Kidney (tissue), 14 donors: Measurements from ENCODE around the gene SYT6. TPM values are rescaled to one million over a fixed set of nuclear protein-coding genes. Genes with fewer than 3 reads are reported as not detected.

ENCODE experiments used
- DNase-seq, 5 donors: peaks; one replicate each; pipeline ENCODE4 v3.0.0-alpha.2; 2013 to 2020
- FAIRE-seq: peaks from 2 replicates; lab custom pipeline; 2012; peaks lifted over from hg19 to GRCh38; lab: Jason Lieb, UNC
- H3K27ac ChIP-seq, 2 donors: one replicate each; pipeline ENCODE4 v1.7.0; 2013; ENCODE audit warnings: low read depth in 2 of 2, low read length in 2 of 2, inconsistent platforms in 1 of 2
- H3K27me3 ChIP-seq: one replicate; pipeline ENCODE4 v1.7.1; 2013; ENCODE audit warnings: low read length, inconsistent platforms; ENCODE audit not compliant: control insufficient read depth, insufficient read depth
- H3K36me3 ChIP-seq, 3 donors: one replicate each; pipeline versions ENCODE4 v1.7.0 to v1.7.1; 2013; ENCODE audit warnings: low read length in 3 of 3, control low read depth in 1 of 3, inconsistent platforms in 1 of 3; ENCODE audit not compliant: insufficient read depth in 3 of 3, control insufficient read depth in 2 of 3
- H3K4me1 ChIP-seq, 3 donors: one replicate each; pipeline versions ENCODE4 v1.7.0 to v1.7.1; 2013; ENCODE audit warnings: low read length in 3 of 3, inconsistent platforms in 1 of 3, low read depth in 1 of 3; ENCODE audit not compliant: control insufficient read depth in 2 of 3, insufficient read depth in 2 of 3
- H3K4me3 ChIP-seq, 3 donors: one replicate each; pipeline versions ENCODE4 v1.7.0 to v1.8.1; 2013; ENCODE audit warnings: low read length in 3 of 3, control low read depth in 1 of 3, inconsistent platforms in 1 of 3
- H3K9ac ChIP-seq, 3 donors: one replicate each; pipeline versions ENCODE4 v1.7.0 to v1.7.1; 2013; ENCODE audit warnings: low read length in 3 of 3, control low read depth in 1 of 3, inconsistent platforms in 1 of 3
- H3K9me3 ChIP-seq, 3 donors: one replicate each; pipeline versions ENCODE4 v1.7.0 to v1.7.1; 2013; ENCODE audit warnings: low read length in 3 of 3, control low read depth in 1 of 3, inconsistent platforms in 1 of 3; ENCODE audit not compliant: control insufficient read depth in 2 of 3, insufficient read depth in 1 of 3
- intact Hi-C: fragments of 100-400 bp; cut with DNase I; formaldehyde crosslinking; loops from one replicate; pipeline ENCODE4 v1.11.1; 2022
- polyA plus RNA-seq: library from polyadenylated mRNA; stranded (reverse); fragments of 350-450 nt; fragmentation: Illumina TruSeq; extraction: RNeasy Lipid Tissue Mini Kit (QIAGEN cat#74804); gene quantifications from one replicate; pipeline ENCODE4 v1.2.3, GENCODE V29; 2014; ENCODE audit warnings: low read depth, low replicate concordance; ENCODE audit not compliant: insufficient read depth
- total RNA-seq: library from RNA; stranded (reverse); fragmentation: NEBNext Ultra II Directional; extraction: Animal tissue kit (Norgen Biotek cat#: 25700); gene quantifications from one replicate; pipeline ENCODE4 v1.2.1, GENCODE V29; 2021
- TF ChIP-seq, protein P1 (sequence below): IDR thresholded peaks from 3 replicates; pipeline ENCODE4 v1.5.1; 2012; ENCODE audit warnings: mild to moderate bottlenecking, moderate library complexity, borderline replicate concordance; ENCODE audit not compliant: insufficient read depth; ENCODE audit errors: extremely low read depth
- donor health status: control.
- donor health status: control.
- donor health status: control.
- donor health status: control.
- donor health status: control.
- donor health status: DM: yes; HTN: yes; CAD: no.
- donor health status: Normal renal cell carcinoma (clear cell type).

Gene SYT6
- total and polyA plus RNA-seq, 2 donors from 2014 or later = 0.06 to 1.7 TPM

DNA sequence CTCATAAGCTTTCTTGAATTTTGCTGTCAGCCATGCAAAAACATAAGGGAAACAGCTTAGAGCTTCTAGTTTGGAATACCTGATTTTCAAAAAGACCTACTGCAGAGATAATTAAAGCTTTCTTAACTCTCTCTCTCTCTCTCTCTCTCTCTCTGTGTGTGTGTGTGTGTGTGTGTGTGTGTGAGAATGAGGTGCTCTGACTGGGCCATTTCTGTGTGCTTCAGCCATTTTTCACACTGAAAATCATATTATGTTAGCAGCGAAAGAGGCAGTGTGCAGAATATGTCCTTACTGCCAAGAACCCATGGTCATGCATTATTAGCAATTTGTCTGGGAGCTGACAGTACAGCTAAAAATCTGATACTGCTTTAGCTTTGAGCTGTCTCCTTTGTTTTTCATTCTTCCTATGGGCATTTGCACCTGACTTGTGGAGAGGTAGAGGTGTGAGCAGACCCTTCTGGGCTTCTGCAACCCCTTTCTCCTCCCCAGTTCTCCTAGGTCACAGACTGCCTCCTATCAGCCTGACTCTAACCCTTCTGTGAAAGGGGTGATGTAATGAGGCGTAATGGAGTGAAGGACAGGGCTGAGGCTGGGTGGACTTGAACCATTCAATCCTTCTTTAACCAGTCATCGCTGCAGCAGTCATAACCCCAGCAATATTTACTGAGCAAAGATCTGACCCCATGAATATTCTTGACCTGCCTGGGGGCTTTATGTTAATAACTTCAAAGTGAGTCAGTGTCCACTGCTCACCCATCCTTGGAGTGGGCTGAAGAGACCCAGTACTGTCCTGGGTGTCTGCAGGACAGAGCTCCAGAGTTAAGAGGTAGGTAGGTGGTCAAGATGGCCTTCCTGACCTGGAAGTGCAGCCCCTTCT is 61.2 kb downstream of the SYT6 start:
- Histone ChIP-seq H3K4me1 (no peaks in the 10 kb centered on the region), H3K27ac (no peak overlapping the region), H3K27me3 (no peaks in the 10 kb centered on the region), H3K9ac (no peak overlapping the region), H3K9me3 (no peaks in the 10 kb centered on the region), H3K4me3 (no peak overlapping the region), H3K36me3 (no peaks in the 10 kb centered on the region)
- intact Hi-C loops = no loop called here
- DNase-seq (no peak), FAIRE-seq (no peak)
- TF ChIP-seq, protein P1, sequence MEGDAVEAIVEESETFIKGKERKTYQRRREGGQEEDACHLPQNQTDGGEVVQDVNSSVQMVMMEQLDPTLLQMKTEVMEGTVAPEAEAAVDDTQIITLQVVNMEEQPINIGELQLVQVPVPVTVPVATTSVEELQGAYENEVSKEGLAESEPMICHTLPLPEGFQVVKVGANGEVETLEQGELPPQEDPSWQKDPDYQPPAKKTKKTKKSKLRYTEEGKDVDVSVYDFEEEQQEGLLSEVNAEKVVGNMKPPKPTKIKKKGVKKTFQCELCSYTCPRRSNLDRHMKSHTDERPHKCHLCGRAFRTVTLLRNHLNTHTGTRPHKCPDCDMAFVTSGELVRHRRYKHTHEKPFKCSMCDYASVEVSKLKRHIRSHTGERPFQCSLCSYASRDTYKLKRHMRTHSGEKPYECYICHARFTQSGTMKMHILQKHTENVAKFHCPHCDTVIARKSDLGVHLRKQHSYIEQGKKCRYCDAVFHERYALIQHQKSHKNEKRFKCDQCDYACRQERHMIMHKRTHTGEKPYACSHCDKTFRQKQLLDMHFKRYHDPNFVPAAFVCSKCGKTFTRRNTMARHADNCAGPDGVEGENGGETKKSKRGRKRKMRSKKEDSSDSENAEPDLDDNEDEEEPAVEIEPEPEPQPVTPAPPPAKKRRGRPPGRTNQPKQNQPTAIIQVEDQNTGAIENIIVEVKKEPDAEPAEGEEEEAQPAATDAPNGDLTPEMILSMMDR = no peak

GRCh38 chr1:114091711-114092110 is 62.0 kb downstream of the SYT6 start:
- Histone ChIP-seq H3K4me1 (no peaks in the 10 kb centered on the region), H3K4me3 (no peak overlapping the region), H3K27me3 (no peaks in the 10 kb centered on the region), H3K9me3 (no peaks in the 10 kb centered on the region), H3K27ac (no peak overlapping the region), H3K9ac (no peak overlapping the region), H3K36me3 (no peaks in the 10 kb centered on the region)
- FAIRE-seq = no peak
- TF ChIP-seq, protein P1 = no peak
- no peak for DNase-seq
- intact Hi-C loops = no loop called here

DNA sequence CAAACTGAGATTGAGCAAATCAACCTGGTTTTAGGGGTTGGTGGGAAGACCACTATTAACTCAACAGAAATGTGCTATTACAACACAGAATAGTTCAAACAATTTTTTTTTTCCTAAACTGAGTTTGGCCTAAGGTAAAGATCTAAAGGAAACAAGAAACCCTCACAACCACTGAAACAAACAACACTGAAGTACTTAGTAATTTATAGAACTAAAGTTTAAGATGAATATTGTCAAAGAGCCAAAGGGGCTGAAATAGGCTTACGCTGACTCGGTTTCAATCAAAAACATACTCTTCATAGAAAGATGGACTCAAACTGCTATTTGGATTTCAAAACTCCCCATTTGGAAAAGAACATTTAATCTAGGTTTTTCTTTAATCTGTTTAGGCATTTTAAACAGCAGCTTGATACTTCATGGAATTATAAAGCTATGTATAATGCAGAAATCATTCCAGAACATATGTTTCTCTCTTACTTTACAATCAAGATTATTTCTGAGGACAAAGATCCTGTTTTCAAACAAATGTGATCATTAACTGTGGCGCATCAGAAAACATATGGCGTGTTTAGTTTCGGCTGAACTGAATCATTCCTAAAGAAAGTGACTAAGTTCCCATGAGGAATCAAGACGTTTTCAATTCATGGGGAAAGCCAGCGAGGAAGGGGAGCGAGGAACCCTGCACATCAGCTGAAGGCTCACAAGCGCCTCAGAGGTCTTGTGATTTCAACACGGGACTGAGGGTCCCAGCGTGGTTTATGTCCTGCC is 62.7 kb downstream of the SYT6 start:
- H3K27me3 ChIP-seq = no peaks in the 10 kb centered on the region
- no peak for DNase-seq
- TF ChIP-seq, protein P1 = no peak
- no peak overlapping the region for H3K4me3 ChIP-seq
- H3K27ac ChIP-seq = no peak overlapping the region
- no peak for FAIRE-seq
- intact Hi-C loops = no loop called here
- H3K9ac ChIP-seq = no peak overlapping the region
- no peaks in the 10 kb centered on the region for H3K4me1 ChIP-seq
- no peaks in the 10 kb centered on the region for H3K9me3 ChIP-seq
- H3K36me3 ChIP-seq = no peaks in the 10 kb centered on the region
